ENCODE results near the gene DEGS1. TPM values are rescaled to one million over a fixed set of nuclear protein-coding genes. Genes with fewer than 3 reads are reported as not detected.

Gene DEGS1
- 100 to 1,000 TPM in 1 of 2 donors, 10 to 100 TPM in 1; 91.5 to 109 TPM for total RNA-seq
- long read RNA-seq, donor 1, transcript DEGS1-201 (3 exons, 2,101 nt), result major isoform, 30 of 38 reads
- long read RNA-seq, donor 1, partial matches to known transcripts, result 2 of 38 reads
- long read RNA-seq, donor 1, other reads (novel, unspliced or antisense), result 5 of 38 reads
- long read RNA-seq, donor 2, transcript DEGS1-201 (3 exons, 2,101 nt), result major isoform, 129 of 156 reads
- long read RNA-seq, donor 2, partial matches to known transcripts, result 13 of 156 reads
- long read RNA-seq, donor 2, other reads (novel, unspliced or antisense), result 13 of 156 reads

DNA sequence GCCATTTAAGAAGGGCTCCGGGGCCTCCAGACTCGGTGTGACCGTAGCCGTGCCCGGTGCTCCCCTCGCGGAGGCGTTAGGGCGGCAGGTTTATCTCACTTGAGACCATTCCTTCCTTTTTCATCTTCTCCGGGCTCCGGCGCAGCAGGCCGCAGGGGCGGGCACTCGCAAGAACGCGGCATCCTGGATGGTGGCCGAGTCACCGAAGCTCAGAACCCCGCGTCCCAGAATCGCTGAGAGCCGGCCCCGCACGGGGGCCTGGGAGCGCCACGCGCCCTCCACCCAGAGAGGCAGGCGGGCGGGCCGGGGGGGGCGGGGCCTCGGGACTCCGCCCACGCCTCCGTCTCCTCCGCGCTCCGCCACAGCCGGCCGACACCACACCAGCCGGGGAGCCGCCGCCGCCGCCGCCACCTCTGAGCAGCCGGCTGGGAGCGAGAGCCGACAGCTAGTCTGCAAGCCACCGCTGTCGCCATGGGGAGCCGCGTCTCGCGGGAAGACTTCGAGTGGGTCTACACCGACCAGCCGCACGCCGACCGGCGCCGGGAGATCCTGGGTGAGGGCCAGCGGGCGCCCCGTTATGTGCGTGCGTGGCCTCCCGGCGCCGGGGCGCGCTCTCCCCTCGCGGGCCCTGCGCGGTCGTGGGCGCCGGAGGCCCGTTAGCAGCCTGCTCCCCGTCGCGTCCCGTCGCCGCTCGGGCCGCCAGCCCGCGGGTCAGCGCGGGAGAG lies at the start of gene DEGS1:
Gene DEGS1 (plus strand): TSS at position 375 of the 725 bp plus-strand sequence. CDS start 97 bp downstream, at position 472.
- intact Hi-C loops (cut with DNase I), result no loop called here
- DNase-seq (ENCODE audit: low spot score), result peak; percentile 92

GRCh38 chr1:224133741-224134299 lies 49.2 kb upstream of the DEGS1 start:
- no peak for DNase-seq (ENCODE audit: low spot score)
- intact Hi-C loops (cut with DNase I), result no loop called here

DNA sequence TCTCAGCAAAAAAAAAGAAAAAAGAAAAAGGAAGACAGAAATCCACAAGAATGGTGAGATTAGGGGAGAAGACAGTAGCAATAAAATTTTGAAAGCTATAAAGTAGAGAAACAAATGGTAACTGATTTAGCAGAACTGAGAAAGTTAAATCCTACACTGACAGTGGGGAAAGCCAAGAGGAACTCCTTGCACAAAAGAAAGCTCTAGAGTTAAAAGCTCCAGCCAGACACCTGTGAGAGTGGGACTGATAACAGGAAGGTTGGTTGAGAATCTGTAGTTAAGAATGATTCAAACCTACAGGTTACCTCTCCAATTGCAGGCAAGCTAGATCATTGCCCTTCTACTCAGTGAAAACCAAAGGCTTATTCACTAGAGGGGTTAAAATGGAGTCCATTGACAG lies 45.5 kb upstream of the DEGS1 start:
- no peak for DNase-seq (ENCODE audit: low spot score)
- intact Hi-C loops (cut with DNase I), result loop anchor here in 1 of 2 donors (2.0 kb wide), 1 partner anchor 43 kb away; no protein-coding TSS in a partner anchor

GRCh38 chr1:224138198-224138597 lies 44.8 kb upstream of the DEGS1 start:
- intact Hi-C loops (cut with DNase I), result no loop called here
- DNase-seq (ENCODE audit: low spot score), result no peak

DNA sequence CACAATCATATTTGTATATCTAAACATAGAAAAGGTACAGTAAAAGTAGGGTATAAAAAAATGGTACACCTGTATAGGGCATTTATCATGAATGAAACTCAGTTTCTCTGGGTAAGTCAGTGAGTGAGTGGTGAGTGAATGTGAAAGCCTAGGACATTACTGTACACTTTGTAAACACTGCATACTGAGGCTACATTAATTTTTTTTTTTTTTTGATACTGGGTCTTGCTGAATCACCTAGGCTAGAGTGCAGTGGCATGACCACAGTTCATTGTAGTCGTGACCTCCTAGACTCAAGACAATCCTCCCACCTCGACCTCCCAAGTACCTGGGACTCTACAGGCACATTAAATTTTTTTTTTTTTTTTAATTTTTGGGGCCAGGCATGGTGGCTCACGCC lies 41.3 kb upstream of the DEGS1 start:
- intact Hi-C loops (cut with DNase I), result no loop called here
- no peak for DNase-seq (ENCODE audit: low spot score)

- intact Hi-C loops (cut with DNase I), result no loop called here
- no peak for DNase-seq (ENCODE audit: low spot score)
Measured at GRCh38 chr1:224149709-224150108, 33.3 kb upstream of the DEGS1 start.

DNA sequence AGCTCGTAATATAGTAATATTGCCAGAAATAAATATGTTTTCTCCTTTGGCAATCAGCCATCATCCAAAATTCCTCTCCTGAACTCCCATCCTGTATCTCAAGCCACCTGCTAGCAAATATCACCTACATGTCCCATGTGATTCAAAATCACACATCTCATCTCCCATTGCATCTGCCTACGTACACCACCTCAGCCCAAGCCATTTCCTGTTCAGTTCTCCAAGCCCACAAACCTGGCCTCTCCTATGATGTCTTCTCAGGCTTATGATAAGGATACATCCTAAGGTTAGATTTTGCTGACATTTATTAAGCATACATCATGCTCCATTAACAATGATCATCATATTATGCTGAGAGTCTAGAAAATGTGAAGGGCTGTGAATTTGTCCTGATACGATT lies 31.9 kb upstream of the DEGS1 start:
- no peak for DNase-seq (ENCODE audit: low spot score)
- intact Hi-C loops (cut with DNase I), result no loop called here

- intact Hi-C loops (cut with DNase I), result no loop called here
- DNase-seq (ENCODE audit: low spot score), result no peak
Measured at GRCh38 chr1:224157316-224157715, 25.7 kb upstream of the DEGS1 start.

DNA sequence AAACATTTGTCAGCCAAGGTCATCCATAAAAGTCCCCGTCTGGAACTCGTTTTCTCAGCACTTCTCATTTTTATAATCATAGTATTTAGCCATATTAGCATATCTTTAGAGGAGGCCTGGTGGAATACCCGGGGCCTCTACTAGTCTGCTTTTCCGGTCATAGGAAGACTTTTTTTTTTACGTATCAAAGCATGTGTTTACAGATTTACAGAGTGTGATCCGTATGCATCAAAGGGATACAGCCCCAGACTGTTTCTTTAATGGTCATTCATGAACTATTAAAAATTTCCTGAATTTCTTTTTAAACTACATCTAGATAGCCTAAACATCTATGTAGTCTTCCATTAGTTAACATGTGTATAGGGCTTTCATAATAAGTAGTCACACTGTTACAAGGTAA lies 23.5 kb upstream of the DEGS1 start:
- intact Hi-C loops (cut with DNase I), result no loop called here
- no peak for DNase-seq (ENCODE audit: low spot score)

DNA sequence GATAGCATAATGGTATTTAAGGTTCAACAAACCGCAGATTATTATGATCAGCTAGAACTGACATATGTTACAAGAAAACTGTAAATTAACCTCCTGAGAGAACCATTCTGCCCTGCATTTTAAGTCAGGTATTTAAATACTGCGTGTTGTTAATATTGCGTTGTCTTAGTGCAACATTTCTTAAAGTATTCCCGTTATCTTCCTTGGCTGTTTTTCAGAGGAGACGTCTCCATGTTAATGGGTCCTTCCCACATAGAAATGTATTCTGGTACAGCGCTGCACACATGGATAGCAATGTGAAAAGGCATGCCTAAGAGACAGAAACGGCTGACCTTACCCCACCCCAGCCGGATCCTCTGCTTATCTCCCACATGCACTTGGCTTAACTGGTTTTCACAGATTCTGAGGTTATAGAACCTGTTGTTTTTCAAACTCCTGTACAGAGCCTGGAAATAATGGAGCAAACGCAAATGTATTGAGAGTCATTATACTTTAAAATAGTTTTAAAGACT lies 22.8 kb upstream of the DEGS1 start:
- intact Hi-C loops (cut with DNase I), result loop anchor here in 1 of 2 donors (10.0 kb wide), 1 partner anchor 1605 kb away; no protein-coding TSS in a partner anchor

GRCh38 chr1:224162768-224163167 lies 20.3 kb upstream of the DEGS1 start:
- intact Hi-C loops (cut with DNase I), result loop anchor here in 1 of 2 donors (10.0 kb wide), 1 partner anchor 1608 kb away; no protein-coding TSS in a partner anchor
- DNase-seq (ENCODE audit: low spot score), result no peak

More for the DNA sequence above, 22.8 kb upstream of the DEGS1 start:
- no peak for DNase-seq (ENCODE audit: low spot score)

GRCh38 chr1:224163311-224163710 lies 19.7 kb upstream of the DEGS1 start:
- intact Hi-C loops (cut with DNase I), result loop anchor here in 1 of 2 donors (10.0 kb wide), 1 partner anchor 1609 kb away; no protein-coding TSS in a partner anchor
- no peak for DNase-seq (ENCODE audit: low spot score)

DNA sequence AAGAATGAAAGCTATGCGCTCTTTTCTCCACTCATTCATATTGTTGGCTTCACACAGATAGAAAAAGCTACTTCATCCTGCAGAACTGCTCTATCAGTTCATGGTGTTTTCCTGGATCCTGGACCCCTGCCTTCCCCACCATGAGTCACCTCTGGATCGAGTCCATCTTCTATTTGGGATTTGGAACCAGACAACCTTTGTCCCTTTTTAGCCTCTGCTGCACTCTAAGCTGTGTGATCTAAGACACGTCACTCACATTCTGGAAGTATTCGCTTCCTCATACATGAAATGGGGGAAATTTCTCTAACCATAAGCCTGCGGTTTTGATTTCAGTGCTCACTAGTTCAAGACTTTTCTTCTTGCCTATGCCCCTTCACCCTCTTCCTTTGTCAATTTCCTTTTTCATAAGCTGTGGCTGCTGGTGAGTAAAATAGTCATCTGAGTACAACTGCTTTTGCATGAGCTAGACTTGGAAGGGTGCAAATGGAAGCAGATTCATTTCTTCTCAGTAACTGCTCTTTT lies 14.1 kb upstream of the DEGS1 start:
- no peak for DNase-seq (ENCODE audit: low spot score)
- intact Hi-C loops (cut with DNase I), result loop anchor here in 1 of 2 donors (10.0 kb wide), 1 partner anchor 1614 kb away; no protein-coding TSS in a partner anchor

DNA sequence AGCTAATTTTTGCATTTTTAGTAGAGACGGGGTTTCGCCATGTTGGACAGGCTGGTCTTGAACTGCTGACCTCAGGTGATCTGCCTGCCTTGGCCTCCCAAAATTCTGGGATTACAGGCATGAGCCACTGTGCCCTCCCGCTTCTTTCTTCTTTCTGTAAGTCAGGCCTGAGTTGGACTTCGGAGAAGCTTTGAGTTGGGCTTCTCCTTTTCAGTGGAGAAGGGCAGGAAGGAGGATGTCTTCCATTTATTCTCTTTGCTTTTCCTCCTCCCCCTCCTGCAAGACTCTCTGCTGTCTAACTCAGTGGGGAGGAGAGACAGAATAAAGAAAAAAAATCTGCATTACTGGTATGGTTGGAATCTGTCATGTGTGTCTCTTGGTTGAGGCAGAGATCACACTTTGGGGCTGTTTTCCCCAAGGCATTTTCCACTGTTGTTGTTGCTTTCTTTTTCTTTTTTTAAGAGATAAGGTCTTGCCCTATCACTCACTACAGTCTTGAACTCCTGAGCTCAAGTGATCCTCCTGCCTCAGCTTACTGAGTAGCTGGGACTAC lies 13.2 kb upstream of the DEGS1 start:
- no peak for DNase-seq (ENCODE audit: low spot score)
- intact Hi-C loops (cut with DNase I), result loop anchor here in 1 of 2 donors (10.0 kb wide), 1 partner anchor 1615 kb away; no protein-coding TSS in a partner anchor

GRCh38 chr1:224170343-224170742 lies 12.7 kb upstream of the DEGS1 start:
- no peak for DNase-seq (ENCODE audit: low spot score)
- intact Hi-C loops (cut with DNase I), result no loop called here

DNA sequence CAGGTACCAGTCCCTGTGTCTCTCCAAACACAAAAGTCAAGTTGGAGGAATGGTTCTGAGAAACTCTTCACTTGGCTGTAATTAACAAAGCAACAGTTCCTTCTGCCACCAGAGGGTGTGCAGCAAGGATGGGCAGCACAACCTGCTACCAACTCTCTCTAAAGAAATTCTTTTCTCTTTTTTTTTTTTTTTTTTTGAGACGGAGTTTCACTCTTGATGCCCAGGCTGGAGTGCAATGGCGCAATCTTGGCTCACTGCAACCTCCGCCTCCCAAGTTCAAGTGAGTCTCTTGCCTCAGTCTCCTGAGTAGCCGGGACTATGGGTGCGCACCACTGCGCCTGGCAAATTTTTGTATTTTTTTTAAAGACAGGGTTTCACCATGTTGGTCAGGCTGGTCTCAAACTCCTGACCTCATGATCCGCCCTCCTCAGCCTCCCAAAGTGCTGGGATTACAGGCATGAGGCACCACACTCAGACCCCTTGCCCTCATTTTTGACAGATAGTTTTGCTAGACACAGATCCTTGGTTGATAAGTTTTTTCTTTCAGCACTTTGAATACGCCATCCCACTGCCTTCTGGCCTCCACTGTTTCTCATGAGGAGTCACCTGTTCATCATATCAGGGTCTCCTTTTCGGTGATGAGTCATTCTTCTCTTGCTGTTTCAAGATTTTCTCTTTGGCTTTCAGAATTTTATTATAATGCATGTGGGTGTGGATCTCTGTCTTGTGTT lies 12.1 kb upstream of the DEGS1 start:
- intact Hi-C loops (cut with DNase I), result no loop called here
- no peak for DNase-seq (ENCODE audit: low spot score)

DNA sequence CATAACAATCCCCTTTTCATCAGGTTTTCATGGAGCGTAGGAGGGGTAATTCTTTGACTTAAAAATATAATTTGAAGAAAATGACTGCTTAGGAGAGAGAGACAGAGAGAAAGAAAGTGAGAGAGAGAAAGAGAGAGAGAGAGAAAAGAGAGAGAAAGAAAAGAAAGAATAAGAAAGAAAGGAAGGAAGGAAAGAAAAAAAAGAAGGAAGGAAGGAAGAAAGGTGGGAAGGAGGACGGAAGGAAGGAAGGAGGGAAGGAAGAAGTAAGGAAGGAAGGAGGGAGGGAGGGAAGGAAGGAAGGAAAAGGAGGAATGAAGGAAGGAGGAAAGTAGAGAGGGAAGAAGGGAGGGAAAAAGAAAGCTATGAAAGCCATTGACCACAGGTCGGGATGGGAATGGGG lies 10.8 kb upstream of the DEGS1 start:
- intact Hi-C loops (cut with DNase I), result no loop called here
- DNase-seq (ENCODE audit: low spot score), result no peak

DNA sequence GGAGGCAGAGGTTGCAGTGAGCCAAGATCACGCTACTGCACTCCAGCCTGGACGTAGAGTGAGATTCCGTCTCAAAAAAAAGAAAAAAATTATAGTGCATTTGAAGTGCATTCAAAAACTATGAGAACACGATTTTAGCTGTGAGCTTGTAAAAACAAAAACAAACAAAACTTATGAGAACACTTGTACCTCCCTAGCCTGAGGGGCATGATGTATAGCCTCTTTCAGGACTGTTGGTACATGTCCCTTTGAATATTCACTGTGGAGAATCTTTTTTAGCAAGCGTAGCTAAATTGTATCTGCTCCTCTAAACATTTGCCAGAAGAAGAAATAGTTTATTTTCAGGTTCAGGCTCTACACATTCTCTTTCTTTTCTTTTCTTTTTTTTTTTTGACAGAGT lies 9.5 kb upstream of the DEGS1 start:
- intact Hi-C loops (cut with DNase I), result no loop called here
- DNase-seq (ENCODE audit: low spot score), result no peak

DNA sequence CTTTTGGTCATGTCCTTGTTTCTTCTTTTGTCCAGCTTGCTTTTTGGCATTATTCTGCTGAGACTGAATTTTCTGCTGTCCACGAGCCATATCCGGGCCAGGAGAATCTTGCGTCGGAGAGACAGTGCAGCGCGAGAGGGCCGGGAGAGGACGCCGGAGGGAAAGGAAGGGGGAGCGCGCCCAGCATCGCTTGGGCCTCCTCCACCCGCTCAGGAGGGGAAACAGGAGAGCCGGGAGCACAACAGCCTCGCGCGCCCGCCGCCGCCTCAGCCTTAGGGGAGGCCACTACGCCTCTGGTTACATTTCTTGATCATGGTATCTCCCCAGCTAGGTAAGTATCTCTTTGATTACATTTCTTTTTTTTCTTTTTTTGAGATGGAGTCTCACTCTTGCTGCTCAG lies 7.4 kb upstream of the DEGS1 start:
- intact Hi-C loops (cut with DNase I), result no loop called here
- DNase-seq (ENCODE audit: low spot score), result peak; percentile 78
